H54 (cell line): ENCODE data around the gene EIF1B.

Source experiments
- DNase-seq: peaks from one replicate; pipeline ENCODE4 v3.0.0; 2011; ENCODE audit warnings: low spot score, mixed read lengths; ENCODE audit not compliant: insufficient read length
- FAIRE-seq: peaks from 3 replicates; lab custom pipeline; 2011; peaks lifted over from hg19 to GRCh38; lab: Jason Lieb, UNC
- POLR2A ChIP-seq: IDR thresholded peaks from 2 replicates; pipeline ENCODE4 v1.6.1; 2011; ENCODE audit warnings: low read depth, mild to moderate bottlenecking, low read length

The EIF1B gene

GRCh38 chr3:40317061-40317855 lies 7.8 kb downstream of the EIF1B start:
- peak; percentile 81 for FAIRE-seq
- no peak for TF ChIP-seq POLR2A
- DNase-seq: peak; percentile 18

- DNase-seq (no peak), FAIRE-seq (no peak)
- TF ChIP-seq POLR2A: no peak
Measured at GRCh38 chr3:40321818-40322217, 12.3 kb downstream of the EIF1B start.

GRCh38 chr3:40323946-40324345 lies 14.4 kb downstream of the EIF1B start:
- FAIRE-seq: no peak

GRCh38 chr3:40324621-40325020 lies 15.1 kb downstream of the EIF1B start:
- DNase-seq: no peak
- no peak for FAIRE-seq
- TF ChIP-seq POLR2A: no peak

More at GRCh38 chr3:40323946-40324345, 14.4 kb downstream of the EIF1B start:
- TF ChIP-seq POLR2A: no peak
- DNase-seq: no peak

GRCh38 chr3:40325465-40325864 lies 16.0 kb downstream of the EIF1B start:
- FAIRE-seq (no peak), DNase-seq (no peak)
- no peak for TF ChIP-seq POLR2A

- no peak for TF ChIP-seq POLR2A
- FAIRE-seq: no peak
- DNase-seq: no peak
Measured at GRCh38 chr3:40328374-40328773, 18.9 kb downstream of the EIF1B start.

GRCh38 chr3:40329071-40329470 lies 19.6 kb downstream of the EIF1B start:
- no peak for TF ChIP-seq POLR2A
- FAIRE-seq (no peak), DNase-seq (no peak)

GRCh38 chr3:40332684-40333083 lies 23.2 kb downstream of the EIF1B start:
- FAIRE-seq: no peak
- TF ChIP-seq POLR2A: no peak
- DNase-seq: no peak

GRCh38 chr3:40333416-40333815 lies 23.9 kb downstream of the EIF1B start:
- TF ChIP-seq POLR2A: no peak
- no peak for FAIRE-seq
- DNase-seq: no peak

- DNase-seq (no peak), FAIRE-seq (no peak)
- TF ChIP-seq POLR2A: no peak
Measured at GRCh38 chr3:40333852-40334251, 24.3 kb downstream of the EIF1B start.

- DNase-seq (no peak), FAIRE-seq (no peak)
- TF ChIP-seq POLR2A: no peak
Measured at GRCh38 chr3:40336101-40336500, 26.6 kb downstream of the EIF1B start.

- TF ChIP-seq POLR2A: no peak
- DNase-seq (no peak), FAIRE-seq (no peak)
Measured at GRCh38 chr3:40336511-40337135, 27.1 kb downstream of the EIF1B start.

- no peak for FAIRE-seq
- no peak for TF ChIP-seq POLR2A
- no peak for DNase-seq
Measured at GRCh38 chr3:40337136-40338108, 27.9 kb downstream of the EIF1B start.

- DNase-seq: no peak
- FAIRE-seq: no peak
- TF ChIP-seq POLR2A: no peak
Measured at GRCh38 chr3:40339871-40340270, 30.4 kb downstream of the EIF1B start.
